HEK293T (cell line): Measurements from ENCODE around the gene ZNF574.

ENCODE experiments used
- ELF4 ChIP-seq: fragments of 450-650 bp; IDR thresholded peaks from 2 replicates; pipeline ENCODE4 v1.6.1; 2017; ENCODE audit warnings: antibody characterized with exemption
- FOXA1 ChIP-seq: fragments of 450-650 bp; IDR thresholded peaks from 2 replicates; pipeline ENCODE4 v1.6.1; 2016; ENCODE audit warnings: mild to moderate bottlenecking
- LEF1 ChIP-seq: fragments of 450-650 bp; IDR thresholded peaks from 2 replicates; pipeline ENCODE4 v1.6.1; 2017; ENCODE audit warnings: mild to moderate bottlenecking, borderline replicate concordance
- TARDBP ChIP-seq: fragments of 450-650 bp; IDR thresholded peaks from 2 replicates; pipeline ENCODE4 v1.6.1; 2016

GRCh38 chr19:42122691-42123607, 47.0 kb downstream of the ZNF574 start:
- no peak for TF ChIP-seq ELF4
- no peak for TF ChIP-seq TARDBP
- no peak for TF ChIP-seq LEF1
- no peak for TF ChIP-seq FOXA1
